NCI-H2196 treated with DMSO at 0.1 percent for 48 hours (cell line): ENCODE measurements around the gene NBAS.
"Not testable (repeated sequence)": the region's sequence is repeated elsewhere in the genome, so short reads cannot be mapped to it uniquely, and the experiment has no call there.

Source experiments
- DNase-seq: peaks from one replicate; lab custom pipeline; 2025; ENCODE audit not compliant: unreplicated experiment; lab: John Stamatoyannopoulos, UW

NBAS gene

GRCh38 chr2:15533860-15534480 is 27.2 kb downstream of the NBAS start:
- DNase-seq: no peak

GRCh38 chr2:15532996-15533395 is 28.1 kb downstream of the NBAS start:
- DNase-seq: no peak

GRCh38 chr2:15531095-15531854 is 29.9 kb downstream of the NBAS start:
- DNase-seq: no peak

GRCh38 chr2:15527074-15527739 is 33.9 kb downstream of the NBAS start:
- DNase-seq: no peak

- no peak for DNase-seq
Observed at GRCh38 chr2:15521641-15522181, 39.4 kb downstream of the NBAS start.

- no peak for DNase-seq
Observed at GRCh38 chr2:15520346-15520745, 40.8 kb downstream of the NBAS start.

GRCh38 chr2:15518759-15519158 is 42.4 kb downstream of the NBAS start:
- not testable (repeated sequence) for DNase-seq

GRCh38 chr2:15517793-15518192 is 43.3 kb downstream of the NBAS start:
- DNase-seq: no peak

- DNase-seq: no peak
Observed at GRCh38 chr2:15511686-15512085, 49.4 kb downstream of the NBAS start.

- no peak for DNase-seq
Observed at GRCh38 chr2:15510552-15510951, 50.6 kb downstream of the NBAS start.

- DNase-seq: no peak
Observed at GRCh38 chr2:15510131-15510530, 51.0 kb downstream of the NBAS start.

GRCh38 chr2:15507697-15508096 is 53.4 kb downstream of the NBAS start:
- no peak for DNase-seq

GRCh38 chr2:15507061-15507460 is 54.1 kb downstream of the NBAS start:
- DNase-seq: no peak

- DNase-seq: no peak
Observed at GRCh38 chr2:15506229-15506819, 54.8 kb downstream of the NBAS start.

- no peak for DNase-seq
Observed at GRCh38 chr2:15504882-15505663, 56.1 kb downstream of the NBAS start.

- DNase-seq: not testable (repeated sequence)
Observed at GRCh38 chr2:15499251-15499650, 61.9 kb downstream of the NBAS start.

GRCh38 chr2:15498554-15498953 is 62.6 kb downstream of the NBAS start:
- no peak for DNase-seq

- no peak for DNase-seq
Observed at GRCh38 chr2:15494877-15495276, 66.3 kb downstream of the NBAS start.

- DNase-seq: no peak
Observed at GRCh38 chr2:15492773-15493325, 68.3 kb downstream of the NBAS start.

GRCh38 chr2:15486770-15487169 is 74.4 kb downstream of the NBAS start:
- DNase-seq: no peak
